HAP-1 (cell line): ENCODE results near the gene TMPRSS7.
"Not testable (repeated sequence)": the region's sequence is repeated elsewhere in the genome, so short reads cannot be mapped to it uniquely, and the experiment has no call there.

ENCODE experiments used
- DNase-seq, 2 experiments: peaks; one replicate each; pipeline ENCODE4 v3.0.0-alpha.2; 2016 to 2020; ENCODE audit warnings: low spot score in 2 of 2
- H3K27me3 ChIP-seq: fragments of 250-450 bp; sonication (Bioruptor Pico); 2 replicates; pipeline ENCODE4 v1.5.1; 2020; ENCODE audit warnings: low read depth, mild to moderate bottlenecking, moderate library complexity
- H3K36me3 ChIP-seq: fragments of 250-450 bp; sonication (Bioruptor Pico); replicated peaks from 2 replicates; pipeline ENCODE4 v1.5.1; 2020; ENCODE audit warnings: mild to moderate bottlenecking
- H3K4me1 ChIP-seq: fragments of 250-450 bp; sonication (Bioruptor Pico); 2 replicates; pipeline ENCODE4 v1.5.1; 2020; ENCODE audit warnings: mild to moderate bottlenecking
- H3K4me3 ChIP-seq: fragments of 250-450 bp; sonication (Bioruptor Pico); 2 replicates; pipeline ENCODE4 v1.5.1; 2020; ENCODE audit warnings: mild to moderate bottlenecking, moderate library complexity
- H3K9me3 ChIP-seq: fragments of 250-450 bp; sonication (Bioruptor Pico); 2 replicates; pipeline ENCODE4 v1.5.1; 2020; ENCODE audit warnings: mild to moderate bottlenecking, moderate library complexity
- in situ Hi-C: fragments of 300-500 bp; cut with MboI; formaldehyde crosslinking; loops from 3 replicates; pipeline ENCODE4 v1.14.3; 2020; ENCODE audit warnings: low sequenced_read_pairs, inconsistent platforms, mixed read lengths

TMPRSS7 gene

GRCh38 chr3:112056451-112056929 is 22.0 kb downstream of the TMPRSS7 start:
- H3K9me3 ChIP-seq = no peaks in the 10 kb centered on the region
- H3K4me3 ChIP-seq = no peak overlapping the region
- no peaks in the 10 kb centered on the region for H3K27me3 ChIP-seq
- in situ Hi-C loops = no loop called here
- DNase-seq = no peak
- no peaks in the 10 kb centered on the region for H3K36me3 ChIP-seq
- peaks cover 3% of the 10 kb centered on the region; the same call in 1 of the 2 replicates for H3K4me1 ChIP-seq

- Histone ChIP-seq H3K4me1 (peaks cover 3% of the 10 kb centered on the region; the same call in 1 of the 2 replicates), H3K9me3 (no peaks in the 10 kb centered on the region), H3K4me3 (no peak overlapping the region), H3K27me3 (no peaks in the 10 kb centered on the region), H3K36me3 (no peaks in the 10 kb centered on the region)
- in situ Hi-C loops = no loop called here
- no peak for DNase-seq
These were observed 25.0 kb downstream of the TMPRSS7 start for GRCh38 chr3:112059497-112059896.

GRCh38 chr3:112061152-112061551 is 26.6 kb downstream of the TMPRSS7 start:
- H3K27me3 ChIP-seq = peaks cover 5% of the 10 kb centered on the region; the same call in 1 of the 2 replicates
- in situ Hi-C loops = no loop called here
- no peaks in the 10 kb centered on the region for H3K36me3 ChIP-seq
- H3K9me3 ChIP-seq = no peaks in the 10 kb centered on the region
- peaks cover 3% of the 10 kb centered on the region; the same call in 1 of the 2 replicates for H3K4me1 ChIP-seq
- peak in 1 of 2 experiments; percentile 6 for DNase-seq
- no peak overlapping the region for H3K4me3 ChIP-seq

- H3K9me3 ChIP-seq, H3K4me1 ChIP-seq, in situ Hi-C loops, H3K4me3 ChIP-seq, DNase-seq, H3K36me3 ChIP-seq, H3K27me3 ChIP-seq: not testable (repeated sequence)
These were observed 38.0 kb downstream of the TMPRSS7 start for GRCh38 chr3:112072387-112073060.

GRCh38 chr3:112074006-112074405 is 39.5 kb downstream of the TMPRSS7 start:
- in situ Hi-C loops = no loop called here
- Histone ChIP-seq H3K36me3 (no peaks in the 10 kb centered on the region), H3K4me3 (no peak overlapping the region), H3K9me3 (no peaks in the 10 kb centered on the region), H3K27me3 (peaks cover 2% of the 10 kb centered on the region; the same call in 1 of the 2 replicates), H3K4me1 (no peaks in the 10 kb centered on the region)
- DNase-seq = no peak

GRCh38 chr3:112074616-112075497 is 40.3 kb downstream of the TMPRSS7 start:
- in situ Hi-C loops = no loop called here
- H3K27me3 ChIP-seq = peaks cover 2% of the 10 kb centered on the region; the same call in 1 of the 2 replicates
- no peaks in the 10 kb centered on the region for H3K4me1 ChIP-seq
- H3K4me3 ChIP-seq = no peak overlapping the region
- H3K9me3 ChIP-seq = no peaks in the 10 kb centered on the region
- DNase-seq = no peak
- no peaks in the 10 kb centered on the region for H3K36me3 ChIP-seq

GRCh38 chr3:112078125-112079083 is 43.9 kb downstream of the TMPRSS7 start:
- Histone ChIP-seq H3K9me3 (no peaks in the 10 kb centered on the region), H3K4me3 (no peak overlapping the region), H3K27me3 (0 out of 2 replicates have a peak, but pooled peaks cover 2% of the 10 kb centered on the region), H3K4me1 (no peaks in the 10 kb centered on the region), H3K36me3 (no peaks in the 10 kb centered on the region)
- in situ Hi-C loops = no loop called here
- no peak for DNase-seq

GRCh38 chr3:112083239-112083638 is 48.7 kb downstream of the TMPRSS7 start:
- no peaks in the 10 kb centered on the region for H3K9me3 ChIP-seq
- no peak for DNase-seq
- in situ Hi-C loops = no loop called here
- H3K36me3 ChIP-seq = no peaks in the 10 kb centered on the region
- peaks cover 18% of the 10 kb centered on the region for H3K4me1 ChIP-seq
- no peak overlapping the region for H3K4me3 ChIP-seq
- no peaks in the 10 kb centered on the region for H3K27me3 ChIP-seq

- Histone ChIP-seq H3K4me1 (peaks cover 18% of the 10 kb centered on the region), H3K4me3 (no peak overlapping the region; the same call in 1 of the 2 replicates), H3K36me3 (no peaks in the 10 kb centered on the region), H3K9me3 (no peaks in the 10 kb centered on the region), H3K27me3 (no peaks in the 10 kb centered on the region)
- no peak for DNase-seq
- in situ Hi-C loops = no loop called here
These were observed 50.6 kb downstream of the TMPRSS7 start for GRCh38 chr3:112084980-112085705.

- DNase-seq = no peak
- H3K4me3 ChIP-seq = peak overlapping the region; percentile 43
These were observed 51.2 kb downstream of the TMPRSS7 start for GRCh38 chr3:112085735-112086075.

GRCh38 chr3:112086076-112086854 is 51.7 kb downstream of the TMPRSS7 start, which contains the start of gene C3orf52:
Gene C3orf52 (plus strand): TSS chr3:112086389. CDS start chr3:112086408, 19 bp downstream.
- Histone ChIP-seq H3K9me3 (no peaks in the 10 kb centered on the region), H3K36me3 (no peaks in the 10 kb centered on the region), H3K4me1 (peaks cover 24% of the 10 kb centered on the region), H3K27me3 (no peaks in the 10 kb centered on the region), H3K4me3 (peak within 1 kb of the TSS; percentile 43)
- peak; percentile 74 to 91 for DNase-seq
- in situ Hi-C loops = no loop called here

More at GRCh38 chr3:112085735-112086075, 51.2 kb downstream of the TMPRSS7 start:
- H3K4me1 ChIP-seq = peaks cover 22% of the 10 kb centered on the region
- in situ Hi-C loops = no loop called here
- no peaks in the 10 kb centered on the region for H3K27me3 ChIP-seq
- H3K36me3 ChIP-seq = no peaks in the 10 kb centered on the region
- no peaks in the 10 kb centered on the region for H3K9me3 ChIP-seq

GRCh38 chr3:112086875-112087524 is 52.5 kb downstream of the TMPRSS7 start:
- Histone ChIP-seq H3K4me1 (peaks cover 24% of the 10 kb centered on the region), H3K9me3 (no peaks in the 10 kb centered on the region), H3K27me3 (no peaks in the 10 kb centered on the region), H3K4me3 (peak overlapping the region; percentile 43), H3K36me3 (no peaks in the 10 kb centered on the region)
- in situ Hi-C loops = no loop called here
- no peak for DNase-seq
